ENCODE measurements around the gene AGA. TPM values are rescaled to one million over a fixed set of nuclear protein-coding genes. Genes with fewer than 3 reads are reported as not detected.

AGA gene
- 17.2 and 20.5 TPM in 2 replicates for total RNA-seq
- long read RNA-seq, transcript AGA-201 (9 exons, 2,107 nt) = major isoform, 71 of 91 reads
- long read RNA-seq, partial matches to known transcripts = 1 of 91 reads
- long read RNA-seq, other reads (novel, unspliced or antisense) = 19 of 91 reads

- DNase-seq (ENCODE audit: low spot score, unreplicated experiment) = peak; percentile 88
- TF ChIP-seq CTCF (IDR thresholded peaks at IDR 0.05; ENCODE audit: unreplicated experiment) = no peak
- peaks cover 19% of the 10 kb centered on the region for H3K4me1 Mint-ChIP-seq (ENCODE audit: low read depth)
- H3K9me3 Mint-ChIP-seq (ENCODE audit: low read depth) = no peaks in the 10 kb centered on the region
- peak within 1 kb of the TSS; percentile 80 for H3K4me3 Mint-ChIP-seq (ENCODE audit: low read depth)
- peaks cover 3% of the 10 kb centered on the region for H3K36me3 Mint-ChIP-seq (ENCODE audit: insufficient read depth)
- H3K27me3 Mint-ChIP-seq = no peaks in the 10 kb centered on the region
- peak within 1 kb of the TSS; percentile 97 for H3K27ac Mint-ChIP-seq
Observed at GRCh38 chr4:177441803-177442622, at the start of gene AGA. AGA (minus strand) TSS chr4:177442437; CDS start chr4:177442375, 62 bp downstream.

GRCh38 chr4:177492022-177492421 lies 49.8 kb upstream of the AGA start:
- Mint-ChIP-seq H3K4me1 (ENCODE audit: low read depth) (no peaks in the 10 kb centered on the region), H3K9me3 (ENCODE audit: low read depth) (peaks cover 5% of the 10 kb centered on the region), H3K4me3 (ENCODE audit: low read depth) (no peak overlapping the region), H3K27me3 (no peaks in the 10 kb centered on the region), H3K36me3 (ENCODE audit: insufficient read depth) (peaks cover 3% of the 10 kb centered on the region), H3K27ac (no peak overlapping the region)
- no peak for DNase-seq (ENCODE audit: low spot score, unreplicated experiment)
- TF ChIP-seq CTCF (IDR thresholded peaks at IDR 0.05; ENCODE audit: unreplicated experiment) = no peak

- Mint-ChIP-seq H3K27ac (no peak overlapping the region), H3K9me3 (ENCODE audit: low read depth) (no peaks in the 10 kb centered on the region), H3K4me1 (ENCODE audit: low read depth) (peaks cover 5% of the 10 kb centered on the region), H3K4me3 (ENCODE audit: low read depth) (no peak overlapping the region), H3K27me3 (no peaks in the 10 kb centered on the region), H3K36me3 (ENCODE audit: insufficient read depth) (no peaks in the 10 kb centered on the region)
- no peak for TF ChIP-seq CTCF (IDR thresholded peaks at IDR 0.05; ENCODE audit: unreplicated experiment)
- no peak for DNase-seq (ENCODE audit: low spot score, unreplicated experiment)
Observed at GRCh38 chr4:177490769-177491168, 48.5 kb upstream of the AGA start.

- Mint-ChIP-seq H3K36me3 (ENCODE audit: insufficient read depth) (no peaks in the 10 kb centered on the region), H3K4me3 (ENCODE audit: low read depth) (no peak overlapping the region), H3K9me3 (ENCODE audit: low read depth) (no peaks in the 10 kb centered on the region), H3K27me3 (no peaks in the 10 kb centered on the region), H3K4me1 (ENCODE audit: low read depth) (peaks cover 9% of the 10 kb centered on the region), H3K27ac (no peak overlapping the region)
- TF ChIP-seq CTCF (IDR thresholded peaks at IDR 0.05; ENCODE audit: unreplicated experiment) = no peak
- DNase-seq (ENCODE audit: low spot score, unreplicated experiment) = no peak
Observed at GRCh38 chr4:177489471-177490246, 47.4 kb upstream of the AGA start.

- H3K4me1 Mint-ChIP-seq (ENCODE audit: low read depth) = peaks cover 15% of the 10 kb centered on the region
- H3K4me3 Mint-ChIP-seq (ENCODE audit: low read depth) = no peak overlapping the region
- TF ChIP-seq CTCF (IDR thresholded peaks at IDR 0.05; ENCODE audit: unreplicated experiment) = no peak
- DNase-seq (ENCODE audit: low spot score, unreplicated experiment) = no peak
- no peaks in the 10 kb centered on the region for H3K9me3 Mint-ChIP-seq (ENCODE audit: low read depth)
- no peaks in the 10 kb centered on the region for H3K27me3 Mint-ChIP-seq
- H3K36me3 Mint-ChIP-seq (ENCODE audit: insufficient read depth) = no peaks in the 10 kb centered on the region
- H3K27ac Mint-ChIP-seq = no peak overlapping the region
Observed at GRCh38 chr4:177487977-177488376, 45.7 kb upstream of the AGA start.

Data from progenitor cell of endocrine pancreas (in vitro differentiated cells).